H1 (cell line): ENCODE data around the gene LRPAP1. TPM values are rescaled to one million over a fixed set of nuclear protein-coding genes. Genes with fewer than 3 reads are reported as not detected.

Experiments used
- ATF2 ChIP-seq: IDR thresholded peaks from 2 replicates; pipeline ENCODE4 v1.6.1; 2012; ENCODE audit warnings: low read length, inconsistent platforms
- BRCA1 ChIP-seq: IDR thresholded peaks from 2 replicates; pipeline ENCODE4 v1.6.1; 2012; ENCODE audit warnings: low read depth, low read length, improper control_type of control experiment
- CBX5 ChIP-seq: fragments of 300-800, 300-1000 bp; sonication (generic); IDR thresholded peaks from 2 replicates; pipeline ENCODE4 v1.7.1; 2016; ENCODE audit warnings: antibody characterized with exemption, low read length, low read depth
- CHD1 ChIP-seq: IDR thresholded peaks from 2 replicates; pipeline ENCODE4 v1.6.1; 2012; ENCODE audit warnings: low read depth, low read length, improper control_type of control experiment
- GTF2F1 ChIP-seq: IDR thresholded peaks from 2 replicates; pipeline ENCODE4 v1.6.1; 2012; ENCODE audit warnings: low read depth, low read length, improper control_type of control experiment, borderline replicate concordance
- NANOG ChIP-seq: IDR thresholded peaks from 2 replicates; pipeline ENCODE4 v1.6.1; 2011; ENCODE audit warnings: low read length, low read depth, mild to moderate bottlenecking, inconsistent platforms; ENCODE audit not compliant: insufficient read depth, poor library complexity, severe bottlenecking
- RNF2 ChIP-seq: fragments of 200-900, 300-1000 bp; sonication (generic); IDR thresholded peaks from 2 replicates; pipeline ENCODE4 v1.7.1; 2016; ENCODE audit warnings: borderline replicate concordance, low read depth, mild to moderate bottlenecking, antibody characterized with exemption, low read length; ENCODE audit not compliant: poor library complexity, severe bottlenecking; ENCODE audit errors: missing control alignments
- SAP30 ChIP-seq: fragments of 300-600 bp; sonication (generic); IDR thresholded peaks from 2 replicates; pipeline ENCODE4 v1.7.1; 2012; ENCODE audit warnings: low read length, moderate library complexity, mild to moderate bottlenecking, inconsistent platforms; ENCODE audit not compliant: insufficient read depth, insufficient replicate concordance
- ZNF274 ChIP-seq: IDR thresholded peaks from 2 replicates; pipeline ENCODE4 v1.7.0; 2012; ENCODE audit warnings: low read length, borderline replicate concordance; ENCODE audit errors: extremely low read depth
- polyA plus RNA-seq, 7 experiments: library from polyadenylated mRNA; depleted of rRNA in 3 of 7; stranded (reverse) in 5 of 7; unstranded in 2 of 7; fragments of >200 nt in 5 of 7; fragments of 200-250 nt in 2 of 7; gene quantifications; 1 replicate in 5 of 7; 2 replicates in 1 of 7; 4 replicates in 1 of 7; pipeline versions ENCODE4 v1.2.1 to v1.2.3, GENCODE V29; 2011 to 2013; ENCODE audit warnings: missing spikeins in 2 of 7, mixed read lengths in 2 of 7
- total RNA-seq: library from RNA; stranded (reverse); fragmentation: NEBNext Ultra II Directional; extraction: Animal tissue kit (Norgen Biotek cat#: 25700); gene quantifications from 2 replicates; pipeline ENCODE4 v1.2.1, GENCODE V29; 2021

Gene LRPAP1
- total and polyA plus RNA-seq, 2 of the 8 experiments (the other 6 are each of a cell fraction or from before 2014, with no cell fraction given), result 31.1 to 101 TPM

GRCh38 chr4:3518511-3518880 lies 13.7 kb downstream of the LRPAP1 start (continued):
- TF ChIP-seq ATF2, result no peak
- no peak for TF ChIP-seq NANOG
- no peak for TF ChIP-seq SAP30
- no peak for TF ChIP-seq ZNF274
- no peak for TF ChIP-seq GTF2F1
- TF ChIP-seq CBX5, result no peak
- TF ChIP-seq CHD1, result no peak
- no peak for TF ChIP-seq RNF2
- no peak for TF ChIP-seq BRCA1
